CD4-positive, alpha-beta T cell treated with Interferon alpha-2 for 1 hour (primary cell): Measurements from ENCODE around the gene CAPZA1.

Experiments used
- DNase-seq, 2 donors: peaks; one replicate each; pipeline ENCODE4 v3.0.0-alpha.2; 2020 to 2022

The CAPZA1 gene

GRCh38 chr1:112619518-112620376 is at the start of gene CAPZA1:
Gene CAPZA1, plus strand, starts transcription at chr1:112619832. Its CDS starts 13 bp downstream, at chr1:112619845.
- peak; percentile 91 to 94 for DNase-seq

GRCh38 chr1:112575154-112575804 is 44.4 kb upstream of the CAPZA1 start:
- no peak for DNase-seq

- DNase-seq = no peak
Measured at GRCh38 chr1:112576240-112576639, 43.4 kb upstream of the CAPZA1 start.

DNA sequence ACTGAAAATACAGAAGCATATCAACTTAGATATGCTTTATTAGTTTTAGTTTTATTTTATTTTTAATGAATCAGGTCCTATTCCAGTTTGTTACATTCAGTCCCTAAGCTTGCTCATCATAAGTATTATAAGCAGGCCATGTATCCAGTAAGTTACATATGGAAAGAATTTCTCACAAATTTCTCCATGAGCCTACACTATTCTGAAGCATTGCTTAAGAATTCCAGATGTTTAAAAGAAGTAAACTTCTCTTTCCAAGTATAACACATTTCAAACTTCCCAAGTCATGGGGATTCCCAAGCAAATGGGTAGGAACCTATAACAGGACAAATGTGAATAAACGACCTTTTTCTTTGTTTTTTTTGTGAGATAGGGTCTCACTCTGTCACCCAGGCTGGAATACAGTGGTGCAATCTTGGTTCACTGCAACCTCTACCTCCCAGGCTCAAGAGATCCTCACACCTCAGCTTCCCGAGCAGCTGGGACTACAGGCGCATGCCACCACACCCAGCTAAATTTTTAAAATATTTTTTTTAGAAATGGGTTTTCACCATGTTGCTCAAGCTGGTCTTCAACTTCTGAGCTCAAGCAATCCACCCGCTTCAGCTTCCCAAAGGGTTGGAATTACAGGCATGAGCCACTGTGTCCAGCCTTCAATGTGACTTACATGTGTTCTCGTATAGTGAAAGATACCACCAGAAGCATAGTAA is 39.7 kb upstream of the CAPZA1 start:
- no peak for DNase-seq

DNA sequence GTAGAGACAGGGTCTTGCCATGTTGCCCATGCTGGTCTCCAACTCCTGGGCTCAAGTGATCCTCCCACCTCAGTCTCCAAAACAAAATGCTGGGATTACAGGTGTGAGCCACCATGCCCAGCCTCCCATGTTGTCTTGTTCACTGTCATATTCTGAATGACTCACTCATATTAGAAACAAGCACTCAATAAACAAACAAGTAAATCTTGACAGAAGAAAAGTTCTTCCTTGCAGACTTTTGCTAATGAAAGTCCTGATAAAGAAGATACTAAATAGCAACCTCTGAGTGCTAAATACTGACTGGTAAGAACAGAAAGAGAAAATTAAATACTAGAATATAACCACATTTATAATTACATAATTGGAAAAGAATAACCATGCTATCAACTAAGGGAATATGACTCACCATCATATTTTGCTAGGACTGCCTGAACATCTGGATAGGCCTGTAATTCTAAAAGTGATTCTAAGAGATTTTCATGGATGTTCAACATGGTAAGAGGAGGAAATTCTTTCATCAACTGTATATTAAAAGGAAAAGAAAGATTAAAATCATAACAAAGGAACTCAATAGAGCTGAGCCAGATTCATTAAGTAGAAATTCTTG is 37.9 kb upstream of the CAPZA1 start:
- DNase-seq = no peak

- DNase-seq = no peak
Measured at GRCh38 chr1:112583366-112583765, 36.3 kb upstream of the CAPZA1 start.

- DNase-seq = no peak
Measured at GRCh38 chr1:112589766-112590165, 29.9 kb upstream of the CAPZA1 start.

GRCh38 chr1:112594208-112594876 is 25.3 kb upstream of the CAPZA1 start:
- no peak for DNase-seq

DNA sequence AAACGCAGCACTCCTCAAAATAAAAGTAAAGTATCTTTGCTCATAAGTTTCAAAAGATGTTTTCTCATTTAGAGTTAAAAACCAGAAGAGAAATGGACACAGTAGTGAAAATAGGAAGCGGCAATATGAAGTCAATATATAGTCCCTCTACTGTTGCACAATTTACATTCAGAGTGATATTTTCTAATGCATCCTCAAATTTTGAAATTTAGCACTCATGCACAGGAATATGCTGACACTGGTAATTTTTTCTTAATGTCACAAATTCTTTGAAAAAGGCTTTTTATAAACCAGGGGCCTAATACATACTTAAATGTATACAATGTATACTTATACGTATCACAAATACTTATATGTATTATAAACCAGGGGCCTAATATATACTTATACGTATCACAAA is 20.2 kb upstream of the CAPZA1 start:
- no peak for DNase-seq

DNA sequence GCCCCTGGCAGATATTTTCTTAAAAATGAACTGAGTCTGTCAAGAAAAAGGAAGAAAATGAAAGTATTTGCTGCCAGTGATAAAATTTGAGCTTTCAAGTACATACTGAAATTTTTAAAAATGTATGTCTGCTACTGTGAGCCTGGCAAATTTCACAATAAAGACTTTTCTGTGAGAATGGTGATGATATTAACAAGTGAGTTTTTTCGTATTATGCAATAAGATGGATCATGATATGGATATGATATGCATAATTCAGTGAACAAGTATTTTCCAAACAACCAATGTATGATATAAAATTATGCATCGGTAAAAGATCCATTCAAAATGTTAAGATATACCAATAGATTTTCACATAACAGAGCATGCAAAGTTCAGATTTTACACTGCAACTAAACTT is 16.6 kb upstream of the CAPZA1 start:
- no peak for DNase-seq

DNA sequence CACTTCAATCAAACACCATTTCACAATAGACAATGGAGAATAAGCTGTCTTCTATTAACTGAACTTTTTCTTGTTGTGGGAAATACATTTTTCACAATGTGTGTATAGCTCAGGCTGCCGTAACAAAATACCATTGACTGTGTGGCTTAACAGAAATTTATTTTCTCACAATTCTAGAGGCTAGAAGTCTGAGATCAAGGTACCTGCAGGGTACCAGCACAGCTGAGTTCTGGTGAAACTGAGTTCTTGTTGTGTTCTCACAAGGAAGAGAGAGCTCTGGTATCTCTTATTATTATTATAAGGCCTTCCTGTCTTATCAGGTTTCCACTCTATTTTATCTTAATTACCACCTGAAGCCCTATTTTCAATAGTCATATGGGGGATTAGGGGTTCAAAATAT is 16.1 kb upstream of the CAPZA1 start:
- DNase-seq = no peak

DNA sequence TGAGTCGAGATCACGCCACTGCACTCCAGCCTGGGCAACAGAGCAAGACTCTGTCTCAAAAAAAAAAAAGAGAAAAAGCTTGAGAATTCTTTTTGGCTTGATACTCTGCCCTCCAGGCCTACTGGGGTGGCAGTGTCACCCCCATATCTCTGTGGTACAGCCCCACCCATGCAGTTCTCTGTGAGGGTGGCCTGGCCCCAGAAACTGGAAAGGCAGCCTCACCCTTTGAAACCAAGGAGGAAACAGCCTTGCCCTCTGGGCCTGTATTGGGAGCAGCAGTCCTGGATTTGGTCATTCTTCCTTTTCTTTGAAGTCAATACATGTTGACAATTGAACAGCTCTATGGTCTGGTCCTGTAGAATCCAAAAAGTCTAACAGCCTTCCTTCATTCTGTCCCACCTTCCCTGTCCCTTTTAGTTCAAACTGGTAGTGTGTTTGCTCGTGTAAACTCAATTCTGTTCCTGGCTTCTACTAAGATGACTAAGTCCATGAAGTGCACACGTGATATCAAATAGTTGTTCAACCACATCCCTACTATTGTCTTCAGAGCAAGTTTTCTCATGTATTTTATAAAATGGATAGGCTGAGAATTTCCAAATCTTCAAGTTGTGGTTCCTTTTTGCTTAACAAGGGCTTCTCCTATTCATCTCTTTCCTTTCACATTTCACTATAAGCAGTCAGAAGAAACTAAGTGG is 13.9 kb upstream of the CAPZA1 start:
- no peak for DNase-seq

DNA sequence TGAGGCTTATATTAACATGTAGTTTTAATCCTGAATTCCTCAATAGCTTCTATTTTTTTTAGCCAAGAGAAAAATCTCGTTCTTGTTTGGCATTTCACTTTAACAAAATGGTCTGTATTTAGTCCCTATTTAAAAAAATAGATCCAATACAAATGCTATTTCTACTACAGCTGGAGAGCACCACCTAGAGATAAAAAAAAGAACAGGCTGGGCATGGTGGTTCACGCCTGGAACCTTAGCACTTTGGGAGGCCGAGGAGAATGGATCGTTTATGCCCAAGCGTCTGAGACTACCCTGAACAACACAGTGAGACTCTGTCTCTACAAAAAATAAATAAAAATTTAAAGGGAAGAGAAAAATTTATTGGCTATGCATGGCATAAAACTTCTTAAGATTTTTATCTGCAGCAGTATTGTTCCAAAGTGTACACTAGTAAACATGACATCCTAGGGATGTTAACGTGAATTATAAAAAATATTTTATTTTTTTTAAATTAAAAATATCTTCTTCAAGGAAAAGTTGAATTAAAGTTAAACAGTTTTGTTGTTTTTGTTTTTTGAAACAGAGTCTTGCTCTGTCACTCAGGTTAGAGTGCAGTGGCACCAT is 5.1 kb upstream of the CAPZA1 start:
- peak in 1 of 2 donors; percentile 54 for DNase-seq

- peak; percentile 48 to 72 for DNase-seq
Measured at GRCh38 chr1:112618114-112618720, 1.4 kb upstream of the CAPZA1 start.

DNA sequence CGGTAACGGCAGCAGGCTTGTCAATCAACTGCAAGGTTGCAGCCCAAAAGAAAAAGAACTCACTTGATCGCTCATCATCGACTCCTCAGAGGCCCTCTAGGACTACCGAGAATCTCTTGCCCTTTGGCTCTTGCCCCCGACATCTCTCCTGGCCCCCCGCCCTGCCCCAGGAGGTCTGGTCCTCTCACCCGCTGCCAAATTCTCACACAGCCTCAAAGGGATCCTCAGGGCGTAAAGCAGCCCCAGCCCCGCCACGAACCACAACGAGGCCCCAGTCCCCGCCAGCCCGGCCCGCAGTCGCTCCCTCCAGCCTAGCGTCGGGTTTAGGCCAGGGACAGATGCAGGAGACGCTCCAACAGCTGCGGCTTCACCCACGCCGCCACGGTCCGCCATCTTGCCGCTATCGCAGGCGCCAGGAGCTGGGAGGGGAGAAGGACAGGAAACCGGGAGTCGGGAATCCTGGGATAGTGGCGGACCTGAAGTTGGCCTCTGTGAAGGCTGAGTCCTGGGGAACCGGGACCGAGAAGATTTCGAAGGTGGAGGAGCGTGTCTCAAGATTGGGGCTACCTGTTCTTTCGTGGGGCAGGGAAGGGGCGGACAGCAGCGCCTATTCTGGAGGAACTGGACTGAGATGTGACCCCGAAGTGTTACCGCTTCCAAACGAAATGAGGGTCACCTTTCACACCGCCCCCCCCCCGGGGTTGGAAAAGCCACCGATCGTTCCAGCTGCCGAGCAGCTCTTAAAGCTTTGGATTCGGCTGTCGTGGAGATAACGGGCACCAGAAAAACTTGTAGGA is 713 bp upstream of the CAPZA1 start, which contains the start of gene ST7L:
ST7L (minus strand) TSS at position 421 of the 797 bp plus-strand sequence; CDS start at position 393, 28 bp downstream.
- peak; percentile 55 to 67 for DNase-seq

GRCh38 chr1:112620377-112620695 is 704 bp downstream of the CAPZA1 start:
- DNase-seq = no peak

- DNase-seq = peak in 1 of 2 donors; percentile 33
Measured at GRCh38 chr1:112624493-112624892, 4.9 kb downstream of the CAPZA1 start.

- no peak for DNase-seq
Measured at GRCh38 chr1:112625696-112626095, 6.1 kb downstream of the CAPZA1 start.

DNA sequence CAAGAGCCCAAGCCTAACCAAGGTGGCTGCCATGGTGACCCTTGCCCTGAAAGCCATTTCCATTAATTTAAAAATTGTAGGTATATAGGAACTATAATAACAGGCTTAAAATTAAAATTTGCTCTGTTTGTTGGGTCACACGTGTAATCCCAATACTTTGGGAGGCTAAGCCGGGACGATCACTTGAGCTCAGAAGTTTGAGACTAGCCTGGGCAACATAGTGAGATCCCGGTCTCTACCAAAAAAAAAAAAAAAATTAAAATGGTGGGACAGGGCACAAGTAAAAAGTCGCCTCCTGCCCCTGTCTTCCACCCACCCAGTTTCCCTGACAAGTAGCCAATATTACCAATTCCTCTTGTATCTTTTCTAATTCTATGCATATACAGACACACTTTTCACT is 6.6 kb downstream of the CAPZA1 start:
- DNase-seq = no peak

GRCh38 chr1:112626887-112627286 is 7.3 kb downstream of the CAPZA1 start:
- no peak for DNase-seq
